T-helper 2 cell treated with Interferon-gamma antibody and Interleukin-4, amounts not matched to agents 100 ng/mL and 5 ng/mL, for 36 hours (primary cell): ENCODE results near the gene NIPBL. TPM values are rescaled to one million over a fixed set of nuclear protein-coding genes. Genes with fewer than 3 reads are reported as not detected.
"Not testable (repeated sequence)": the region's sequence is repeated elsewhere in the genome, so short reads cannot be mapped to it uniquely, and the experiment has no call there.

ENCODE experiments used
- intact Hi-C: fragments of 100-400 bp; cut with micrococcal nuclease; formaldehyde crosslinking; loops from one replicate; pipeline ENCODE4 v1.15.1; 2023
- total RNA-seq: library from RNA; stranded (reverse); gene quantifications from 2 replicates; pipeline ENCODE4 v1.2.3, GENCODE V29; 2022

Gene NIPBL
- total RNA-seq, 1 donor from 2014 or later: 67.4 TPM

DNA sequence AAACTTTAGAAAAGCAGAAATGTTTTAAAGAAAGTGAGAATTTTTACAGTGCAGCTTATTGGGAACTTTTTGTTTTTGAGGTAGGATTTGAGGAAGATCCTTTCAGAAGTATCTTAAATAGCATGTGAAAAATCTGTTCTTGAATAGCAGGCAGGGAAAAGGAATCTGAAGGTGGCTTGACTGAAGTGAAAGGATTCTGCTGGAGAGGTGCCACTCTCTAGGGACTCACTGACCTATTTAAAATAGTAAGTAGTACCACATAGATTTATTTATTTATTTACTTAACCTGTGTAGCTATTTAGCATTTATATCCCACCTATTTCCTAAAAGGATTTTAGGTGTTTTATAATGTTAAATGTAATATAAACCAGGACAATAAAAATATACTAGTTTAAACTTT lies 69.1 kb downstream of the NIPBL start:
- intact Hi-C loops: loop anchor here (2.0 kb wide), 1 partner anchor 207 kb away; no protein-coding TSS in a partner anchor

DNA sequence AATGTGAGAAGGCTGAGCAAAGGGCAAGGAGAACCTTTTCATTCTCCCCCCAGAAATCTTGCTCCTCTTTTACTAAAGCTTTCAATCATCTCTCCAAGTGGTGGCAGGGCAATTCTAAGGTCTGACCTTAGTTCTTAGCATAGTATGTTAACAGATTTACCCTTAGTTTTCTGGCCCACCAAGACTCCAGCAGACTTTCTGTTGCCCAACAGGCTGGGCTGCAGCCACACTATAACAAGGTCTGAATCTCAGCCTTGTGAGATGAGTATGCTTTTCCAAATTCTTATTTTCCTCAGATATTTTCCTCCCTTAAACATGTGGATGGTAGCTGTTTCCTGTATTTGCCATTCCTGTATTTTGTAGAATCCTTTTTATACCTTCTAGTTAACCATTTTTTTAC lies 69.5 kb downstream of the NIPBL start:
- intact Hi-C loops: no loop called here

DNA sequence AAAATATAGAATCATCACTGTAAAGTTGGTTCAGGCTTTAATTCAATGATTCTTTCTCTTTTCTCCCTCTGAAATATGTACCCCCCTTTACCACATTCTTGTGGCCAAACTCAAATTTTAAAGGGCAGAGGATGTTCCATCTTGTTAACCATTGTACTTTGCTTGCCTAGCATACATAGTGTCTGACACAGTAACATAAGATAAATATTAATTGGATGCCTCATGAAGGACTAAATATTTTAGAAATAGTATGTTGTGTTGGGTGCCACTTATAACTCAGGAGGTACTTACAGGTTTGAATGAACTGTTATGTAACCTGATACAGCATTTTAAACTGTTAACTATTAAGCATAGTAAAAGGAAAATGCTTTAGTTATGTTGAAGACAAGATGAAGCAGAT lies 71.5 kb downstream of the NIPBL start:
- intact Hi-C loops: no loop called here

DNA sequence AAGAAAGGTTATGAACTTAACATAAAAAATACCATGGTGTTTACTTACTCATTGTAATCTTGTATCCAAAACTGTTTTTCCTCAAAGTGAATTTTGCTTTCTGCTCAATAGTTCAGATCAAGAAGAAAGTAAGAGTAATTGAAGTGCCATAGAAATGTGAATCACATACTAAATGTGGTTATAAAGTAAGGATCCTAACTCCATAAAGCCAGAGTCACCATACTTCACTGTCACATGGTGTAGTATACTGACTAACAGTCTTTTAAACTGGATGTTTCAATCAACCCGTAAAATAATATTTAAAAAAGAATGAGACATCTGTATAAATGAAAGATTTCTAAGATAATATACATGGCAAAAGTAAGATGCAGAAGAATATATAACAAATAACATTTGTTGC lies 72.1 kb downstream of the NIPBL start:
- intact Hi-C loops: no loop called here

DNA sequence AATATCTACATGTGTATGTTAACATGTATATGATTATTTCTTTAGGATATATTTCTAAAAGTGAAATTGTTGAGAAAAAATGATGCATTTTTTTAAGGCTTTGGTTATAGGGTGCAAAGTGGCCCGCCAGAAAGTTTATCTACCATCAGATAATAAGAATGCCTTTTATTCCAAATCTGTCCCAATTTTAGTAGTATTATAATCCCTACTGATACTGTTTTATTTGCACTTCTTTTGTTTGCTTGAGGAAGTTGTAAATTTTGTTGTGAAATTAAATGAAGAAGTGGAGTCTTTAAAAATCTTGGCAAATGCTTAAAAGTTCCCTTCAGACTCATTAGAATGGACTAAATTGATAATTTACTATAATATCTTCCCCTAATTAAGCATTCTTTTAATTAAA lies 73.0 kb downstream of the NIPBL start:
- intact Hi-C loops: no loop called here

DNA sequence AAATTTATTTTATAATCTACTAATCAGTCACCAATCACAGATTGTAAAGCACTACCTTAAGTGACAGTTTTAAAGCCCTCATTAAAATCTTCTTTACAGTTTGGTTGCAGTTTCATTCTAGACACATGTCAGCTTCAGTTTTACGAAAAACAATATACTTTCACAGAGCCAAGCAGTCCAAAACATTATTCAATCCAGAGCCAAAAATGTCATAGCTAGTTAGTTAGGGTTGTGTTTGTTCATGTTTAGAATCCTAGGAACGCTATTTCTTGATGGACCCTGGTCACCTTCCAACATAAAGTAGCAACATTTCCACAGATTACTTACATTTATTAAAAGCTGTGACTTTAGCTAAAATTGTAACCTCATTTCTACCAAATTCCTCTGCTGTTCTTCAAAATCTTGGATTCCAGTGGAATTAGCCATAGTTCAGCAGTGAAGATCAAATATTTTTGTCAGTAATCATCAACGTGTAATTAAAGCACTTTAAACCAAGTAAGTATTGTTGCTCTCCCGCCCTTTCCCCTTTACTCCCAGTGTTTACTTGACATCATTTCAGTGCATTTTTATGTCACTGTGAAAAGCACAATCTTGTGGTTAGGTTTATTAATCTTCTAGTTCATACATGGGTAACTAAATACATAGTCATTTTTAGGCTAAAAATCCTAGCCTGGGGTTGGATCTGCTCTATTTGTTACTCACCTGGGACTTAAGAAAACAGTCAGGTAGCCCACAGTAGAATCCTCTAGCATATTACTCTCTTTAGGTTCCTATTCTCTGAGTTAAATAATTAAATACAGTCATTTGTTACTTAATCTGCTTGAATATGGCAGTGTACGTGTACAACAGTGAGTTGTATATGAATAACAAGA lies 74.3 kb downstream of the NIPBL start:
- intact Hi-C loops: no loop called here

DNA sequence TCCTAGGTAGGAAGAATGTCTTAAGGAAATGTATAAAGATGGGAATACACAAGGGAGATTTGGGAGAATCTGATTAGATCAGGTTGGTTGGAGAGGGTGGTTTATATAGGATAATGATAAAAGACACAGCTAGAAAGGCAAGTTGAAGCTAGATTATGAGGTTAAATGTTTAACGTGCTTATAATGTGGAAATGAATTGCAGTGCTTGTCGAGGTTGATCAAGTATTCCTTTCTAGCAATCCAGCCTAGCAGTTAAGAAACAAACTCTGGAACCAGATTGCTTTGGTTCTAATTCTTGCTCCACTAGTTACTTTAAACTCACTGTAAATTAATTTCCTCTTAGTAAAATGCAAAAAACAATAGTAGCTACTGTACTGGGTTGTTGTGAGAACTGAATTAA lies 76.5 kb downstream of the NIPBL start:
- intact Hi-C loops: no loop called here

DNA sequence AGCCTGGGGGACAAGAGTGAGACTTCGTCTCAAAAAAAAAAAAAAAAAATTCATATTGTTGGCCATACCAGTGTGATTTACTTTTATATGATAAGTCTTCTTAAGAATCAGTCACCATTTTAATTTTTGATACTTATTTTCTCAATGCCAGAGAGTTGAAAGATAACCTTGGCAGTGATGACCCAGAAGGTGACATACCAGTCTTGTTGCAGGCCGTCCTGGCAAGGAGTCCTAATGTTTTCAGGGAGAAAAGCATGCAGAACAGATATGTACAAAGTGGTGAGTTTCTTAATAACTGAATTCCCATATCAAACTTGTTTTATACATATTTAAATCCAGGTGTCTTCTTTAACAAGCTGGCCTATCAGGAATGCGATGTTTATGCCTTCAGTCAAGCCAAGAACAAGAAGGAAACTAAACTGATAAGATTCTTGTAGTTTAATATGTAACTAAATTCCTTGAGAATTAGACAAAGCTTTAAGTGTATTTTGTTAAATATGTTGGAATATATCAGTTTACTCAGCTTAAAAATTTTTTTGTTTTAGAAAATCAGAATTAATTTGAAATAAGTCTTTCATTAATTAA lies 81.5 kb downstream of the NIPBL start:
- intact Hi-C loops: no loop called here

DNA sequence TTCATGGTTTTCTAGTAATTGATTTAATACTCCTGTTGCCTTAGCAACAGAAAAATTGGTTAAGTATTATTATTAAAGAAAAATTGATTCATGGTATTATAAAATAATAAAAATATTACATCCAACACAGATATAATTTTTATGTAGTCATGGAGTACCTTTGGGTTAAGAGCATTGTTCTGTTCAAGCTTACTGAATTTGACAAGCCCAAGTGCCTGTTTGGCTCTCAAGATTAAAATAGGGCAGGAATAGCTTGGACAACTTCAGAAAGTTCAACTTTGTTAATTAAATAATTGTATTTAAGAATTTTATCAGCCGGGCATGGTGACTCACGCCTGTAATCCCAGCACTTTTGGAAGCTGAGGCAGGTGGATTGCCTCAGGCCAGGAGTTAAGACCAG lies 82.0 kb downstream of the NIPBL start:
- intact Hi-C loops: no loop called here

DNA sequence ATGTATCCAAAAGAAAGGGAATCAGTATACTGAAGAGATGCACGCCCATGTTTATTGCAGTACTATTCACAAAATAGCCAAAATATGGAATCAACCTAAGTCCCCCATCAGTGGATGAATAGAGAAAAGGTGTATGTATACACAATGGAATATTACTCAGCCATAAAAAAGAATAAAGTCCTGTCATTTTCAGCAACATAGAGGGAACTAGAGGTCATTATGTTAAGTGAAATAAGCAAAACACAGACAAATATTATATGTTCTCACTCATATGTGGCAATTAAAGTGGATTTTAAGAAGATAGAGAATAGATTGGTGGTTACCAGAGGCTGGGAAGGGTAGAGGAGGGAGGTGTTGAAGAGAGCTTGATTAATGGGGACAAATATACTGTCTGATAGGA lies 88.6 kb downstream of the NIPBL start:
- intact Hi-C loops: no loop called here

DNA sequence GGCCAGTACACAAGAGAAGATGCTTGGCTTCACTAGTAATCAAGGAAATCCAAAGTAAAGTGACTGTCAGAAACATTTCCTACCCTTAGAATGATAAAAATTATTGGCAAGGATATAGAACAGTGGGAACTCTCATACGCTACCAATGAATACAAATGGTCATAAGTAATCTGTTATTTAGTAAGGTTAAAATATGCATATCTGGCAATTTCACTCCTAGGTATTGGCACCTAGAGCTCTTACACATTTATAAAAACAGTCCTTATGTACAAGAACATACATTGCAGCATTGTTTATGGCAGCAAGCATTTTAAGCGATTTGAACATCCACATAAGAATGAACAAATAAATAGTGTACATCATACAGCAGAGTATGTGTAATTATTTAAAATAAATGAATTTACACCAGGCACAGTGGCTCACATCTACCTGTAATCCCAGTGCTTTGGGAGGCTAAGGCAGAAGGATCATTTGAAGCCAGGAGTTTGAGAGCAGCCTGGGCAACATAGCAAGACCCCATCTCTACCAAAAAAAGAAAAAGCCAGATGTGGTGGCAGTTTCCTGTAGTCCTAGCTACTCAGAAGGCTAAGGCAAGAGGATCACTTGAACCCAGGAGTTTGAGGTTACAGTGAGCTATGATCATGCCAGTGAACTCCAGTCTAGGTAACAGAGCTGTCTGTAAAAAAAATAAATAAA lies 93.3 kb downstream of the NIPBL start:
- intact Hi-C loops: no loop called here

DNA sequence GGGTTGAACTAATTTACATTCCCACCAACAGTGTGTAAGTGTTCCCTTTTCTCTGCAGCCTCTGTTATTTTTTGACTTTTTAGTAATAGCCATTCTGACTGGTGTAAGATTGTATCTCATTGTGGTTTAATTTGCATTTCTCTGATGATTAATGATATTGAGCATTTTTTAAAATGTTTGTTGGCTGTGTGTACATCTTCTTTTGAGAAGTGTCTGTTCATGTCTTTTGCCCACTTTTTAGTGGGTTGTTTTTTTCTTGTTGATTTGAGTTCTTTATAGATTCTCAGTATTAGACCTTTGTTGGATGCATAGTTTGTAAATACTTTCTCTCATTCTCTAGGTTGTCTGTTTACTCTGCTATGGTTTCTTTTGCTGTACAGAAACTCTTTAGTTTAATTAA lies 101.6 kb downstream of the NIPBL start:
- intact Hi-C loops: no loop called here

DNA sequence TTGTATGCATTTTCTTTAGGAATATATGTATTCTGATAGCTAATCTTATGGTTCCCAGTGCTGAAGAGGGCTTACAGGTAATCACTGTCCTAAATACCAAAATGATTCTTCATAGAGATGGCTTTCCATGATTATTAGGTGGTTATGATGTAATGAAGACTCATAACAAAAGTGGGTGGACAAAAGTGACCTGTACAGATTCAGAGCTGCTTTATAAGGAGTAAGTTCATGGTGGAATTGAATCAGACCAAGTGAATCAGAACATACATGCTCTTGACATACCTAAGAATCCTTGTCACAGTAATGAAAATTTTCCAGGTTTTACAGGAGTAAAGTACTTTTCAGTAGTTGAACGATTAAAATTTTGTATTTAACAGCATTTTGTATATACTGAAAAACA lies 105.6 kb downstream of the NIPBL start:
- intact Hi-C loops: no loop called here

DNA sequence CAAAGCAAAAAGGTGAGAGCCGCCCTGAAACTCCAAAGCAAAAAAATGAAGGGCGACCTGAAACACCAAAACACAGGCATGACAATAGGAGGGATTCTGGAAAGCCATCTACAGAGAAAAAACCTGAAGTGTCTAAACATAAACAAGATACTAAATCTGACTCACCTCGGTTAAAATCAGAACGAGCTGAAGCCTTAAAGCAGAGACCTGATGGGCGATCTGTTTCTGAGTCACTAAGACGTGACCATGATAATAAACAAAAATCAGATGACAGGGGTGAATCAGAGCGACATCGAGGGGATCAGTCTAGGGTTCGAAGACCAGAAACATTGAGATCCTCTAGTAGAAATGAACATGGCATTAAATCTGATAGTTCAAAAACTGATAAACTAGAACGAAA lies 108.8 kb downstream of the NIPBL start:
- intact Hi-C loops: no loop called here

DNA sequence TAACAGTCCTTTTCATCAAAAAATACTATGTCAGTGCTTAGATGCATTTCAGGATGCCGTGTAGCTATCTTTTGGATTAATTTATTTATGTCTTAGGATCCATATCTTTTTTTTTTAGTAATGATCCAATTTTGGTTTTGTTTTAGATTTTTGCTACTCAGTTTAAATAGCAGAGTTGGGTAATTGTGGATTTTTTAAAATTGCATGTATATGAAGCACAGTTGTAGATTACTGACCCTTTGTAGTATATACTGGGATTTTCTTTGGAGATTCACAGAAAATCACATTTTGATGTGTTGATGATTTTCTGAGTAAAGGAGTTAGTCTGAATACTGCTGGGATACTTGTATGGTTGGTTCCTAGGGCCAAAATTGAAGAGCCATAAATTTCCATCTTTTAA lies 111.8 kb downstream of the NIPBL start:
- intact Hi-C loops: no loop called here

DNA sequence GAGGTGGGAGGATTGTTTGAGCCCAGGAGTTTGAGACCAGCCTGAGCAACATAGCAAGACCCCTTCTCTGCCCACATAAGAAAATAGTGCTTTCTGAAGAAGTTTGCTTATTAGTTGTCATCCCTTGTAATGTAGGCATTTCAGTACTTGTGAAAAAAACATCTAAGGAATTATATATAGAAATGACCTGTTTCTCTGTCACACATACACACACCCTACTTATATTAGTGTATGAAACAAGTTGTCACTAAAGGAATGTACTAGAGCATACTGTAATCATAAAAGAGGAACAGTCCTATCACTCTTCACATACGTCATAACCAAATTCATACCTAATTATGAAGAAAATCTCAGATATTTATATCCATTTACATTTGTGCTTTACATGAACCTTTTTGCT lies 122.0 kb downstream of the NIPBL start:
- intact Hi-C loops: no loop called here

DNA sequence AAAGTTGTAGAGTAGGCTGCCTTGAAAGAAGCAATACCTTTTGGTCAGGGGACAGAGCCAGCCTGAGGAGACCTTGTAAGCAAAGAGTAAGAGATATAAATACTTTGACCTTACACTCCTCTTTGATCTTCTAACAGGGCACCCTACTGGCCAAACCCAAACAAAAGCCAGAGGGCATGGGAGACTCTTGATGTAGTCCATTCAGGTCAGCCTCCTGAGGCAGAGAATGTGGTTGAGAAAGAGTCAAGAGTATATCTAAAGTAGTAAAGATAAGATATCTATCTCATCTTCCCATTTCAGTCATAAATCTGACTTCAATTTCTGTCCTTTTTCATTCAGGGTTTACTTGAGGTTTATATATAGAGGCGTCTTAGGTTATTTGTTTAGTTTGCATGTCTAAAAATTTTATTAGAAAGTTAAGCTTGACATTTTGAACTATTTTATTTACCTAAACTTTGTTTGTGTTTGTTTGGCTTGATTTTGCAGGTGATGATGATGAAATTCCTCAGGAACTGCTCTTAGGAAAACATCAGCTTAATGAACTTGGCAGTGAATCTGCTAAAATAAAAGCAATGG lies 125.7 kb downstream of the NIPBL start:
- intact Hi-C loops: no loop called here

DNA sequence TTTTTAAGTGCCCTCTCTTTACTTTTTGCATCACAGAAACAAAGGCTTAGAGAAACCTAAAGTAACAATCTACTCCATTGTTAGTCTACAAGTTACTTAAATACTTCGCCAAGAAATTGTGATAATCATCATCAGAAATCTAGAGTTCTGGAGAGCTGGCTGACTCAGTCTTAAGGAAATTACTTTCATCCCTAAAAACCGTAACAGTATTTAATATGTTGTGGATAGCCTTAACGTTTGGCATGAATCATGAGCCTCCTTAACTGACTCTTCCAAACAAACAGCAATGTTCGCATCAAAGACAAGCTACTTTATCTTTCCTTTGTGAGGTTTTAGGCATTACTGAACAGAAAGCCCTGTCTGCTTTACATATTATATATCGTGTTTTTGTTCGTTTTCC lies 128.7 kb downstream of the NIPBL start:
- intact Hi-C loops: no loop called here

DNA sequence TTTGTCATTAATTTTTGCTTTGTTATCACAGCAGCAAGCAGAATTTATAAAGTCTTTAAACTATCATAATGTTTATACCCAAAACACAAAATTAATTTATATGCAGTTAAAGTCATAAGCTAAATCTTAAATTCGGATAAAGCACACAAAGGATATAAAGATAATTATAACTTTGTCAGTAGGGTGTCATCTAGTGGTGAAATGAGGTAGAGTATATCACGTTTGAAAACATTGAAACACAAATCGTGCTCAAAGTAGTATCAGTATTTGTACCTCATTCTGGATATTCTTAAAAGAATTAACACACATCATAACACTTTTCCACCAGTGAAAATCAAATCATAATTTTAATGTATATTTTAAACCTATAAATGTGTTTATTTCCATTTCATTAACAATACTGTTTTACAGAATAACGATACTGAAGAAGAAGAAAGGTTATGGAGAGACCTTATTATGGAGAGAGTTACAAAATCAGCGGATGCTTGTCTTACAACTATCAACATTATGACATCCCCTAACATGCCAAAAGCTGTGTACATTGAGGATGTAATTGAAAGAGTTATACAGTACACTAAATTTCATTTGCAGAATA lies 129.5 kb downstream of the NIPBL start:
- intact Hi-C loops: loop anchor here (2.0 kb wide), 1 partner anchor 267 kb away; no protein-coding TSS in a partner anchor

DNA sequence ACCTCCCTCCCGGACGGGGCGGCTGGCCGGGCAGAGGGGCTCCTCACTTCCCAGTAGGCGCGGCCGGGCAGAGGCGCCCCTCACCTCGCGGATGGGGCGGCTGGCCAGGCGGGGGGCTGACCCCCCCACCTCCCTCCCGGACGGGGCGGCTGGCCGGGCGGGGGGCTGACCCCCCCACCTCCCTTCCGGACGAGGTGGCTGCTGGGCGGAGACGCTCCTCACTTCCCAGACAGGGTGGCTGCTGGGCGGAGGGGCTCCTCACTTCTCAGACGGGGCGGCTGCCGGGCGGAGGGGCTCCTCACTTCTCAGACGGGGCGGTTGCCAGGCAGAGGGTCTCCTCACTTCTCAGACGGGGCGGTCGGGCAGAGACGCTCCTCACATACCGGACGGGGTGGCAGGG lies 136.6 kb downstream of the NIPBL start:
- intact Hi-C loops: not testable (repeated sequence)

DNA sequence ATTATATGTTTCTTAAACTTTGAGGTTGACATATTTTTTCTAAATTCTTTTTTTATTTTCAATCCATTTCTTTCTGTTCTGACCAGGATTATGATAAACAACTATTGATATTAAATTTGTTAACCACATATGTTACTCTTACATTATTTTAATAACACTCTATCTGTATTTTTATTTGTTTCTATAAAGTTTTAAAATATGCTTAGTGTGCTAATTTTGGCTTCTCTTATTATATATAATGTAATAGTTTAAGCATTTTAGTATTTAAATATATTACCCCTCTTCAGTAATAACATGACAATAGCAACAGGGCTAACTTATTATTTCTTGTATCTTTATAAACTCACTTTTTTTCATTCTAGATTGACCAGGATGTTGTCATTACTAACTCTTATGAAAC lies 137.8 kb downstream of the NIPBL start:
- intact Hi-C loops: no loop called here
